DND-41 (cell line): ENCODE measurements around the gene ADGRF1.

Experiments used
- ATAC-seq: fragments of 200-7000 bp; cut with Tn5 transposase; 3 replicates; pipeline ENCODE4 v1.9.1; 2021; ENCODE audit warnings: low read depth; ENCODE audit not compliant: insufficient read depth
- DNase-seq: peaks from one replicate; pipeline ENCODE4 v3.0.0-alpha.2; 2020
- H2AFZ ChIP-seq: 2 replicates; pipeline ENCODE4 v1.6.0; 2012; ENCODE audit warnings: low read depth, low read length
- H3K27ac ChIP-seq: 2 replicates; pipeline ENCODE4 v1.5.1; 2012; ENCODE audit warnings: low read length, inconsistent platforms
- H3K27me3 ChIP-seq: fragments of 200-600 bp; sonication (generic); 2 replicates; pipeline ENCODE4 v1.6.0; 2012; ENCODE audit warnings: low read length, mild to moderate bottlenecking, inconsistent platforms; ENCODE audit not compliant: insufficient read depth, poor library complexity
- H3K36me3 ChIP-seq: 2 replicates; pipeline ENCODE4 v1.5.1; 2012; ENCODE audit warnings: low read length, inconsistent platforms; ENCODE audit not compliant: insufficient read depth
- H3K4me1 ChIP-seq: 2 replicates; pipeline ENCODE4 v1.5.1; 2012; ENCODE audit warnings: mild to moderate bottlenecking, low read length; ENCODE audit not compliant: insufficient read depth
- H3K4me2 ChIP-seq: 2 replicates; pipeline ENCODE4 v1.6.0; 2012; ENCODE audit warnings: mild to moderate bottlenecking, moderate library complexity, low read length, inconsistent platforms; ENCODE audit not compliant: insufficient read depth
- H3K4me3 ChIP-seq, 2 experiments: fragments of 200-600 bp in 1 of 2; shearing (Covaris generic) in 1 of 2; 2 replicates each; pipeline ENCODE4 v1.5.1; 2012 to 2016; ENCODE audit warnings: inconsistent platforms in 2 of 2, low read length in 2 of 2, mild to moderate bottlenecking in 2 of 2, low read depth in 1 of 2, moderate library complexity in 1 of 2
- H3K79me2 ChIP-seq: 2 replicates; pipeline ENCODE4 v1.6.0; 2012; ENCODE audit warnings: low read length, inconsistent platforms; ENCODE audit not compliant: insufficient read depth
- H3K9ac ChIP-seq: 2 replicates; pipeline ENCODE4 v1.6.0; 2012; ENCODE audit warnings: low read depth, mild to moderate bottlenecking, inconsistent platforms, low read length, moderate library complexity
- H3K9me3 ChIP-seq: 2 replicates; pipeline ENCODE4 v1.5.1; 2012; ENCODE audit warnings: low read length, moderate library complexity, mild to moderate bottlenecking, inconsistent platforms; ENCODE audit not compliant: insufficient read depth, severe bottlenecking
- H4K20me1 ChIP-seq: 2 replicates; pipeline ENCODE4 v1.6.0; 2012; ENCODE audit warnings: low read length; ENCODE audit not compliant: insufficient read depth
- EZH2 ChIP-seq: IDR thresholded peaks from 3 replicates; pipeline ENCODE4 v1.6.1; 2012; ENCODE audit warnings: borderline replicate concordance, low read depth, mild to moderate bottlenecking, moderate library complexity, low read length, inconsistent platforms; ENCODE audit not compliant: severe bottlenecking
- TF ChIP-seq, protein P1 (sequence below): IDR thresholded peaks from 2 replicates; pipeline ENCODE4 v1.5.1; 2012; ENCODE audit warnings: borderline replicate concordance, low read length, moderate library complexity, mild to moderate bottlenecking; ENCODE audit not compliant: poor library complexity, severe bottlenecking; ENCODE audit errors: extremely low read depth

ADGRF1 gene

DNA sequence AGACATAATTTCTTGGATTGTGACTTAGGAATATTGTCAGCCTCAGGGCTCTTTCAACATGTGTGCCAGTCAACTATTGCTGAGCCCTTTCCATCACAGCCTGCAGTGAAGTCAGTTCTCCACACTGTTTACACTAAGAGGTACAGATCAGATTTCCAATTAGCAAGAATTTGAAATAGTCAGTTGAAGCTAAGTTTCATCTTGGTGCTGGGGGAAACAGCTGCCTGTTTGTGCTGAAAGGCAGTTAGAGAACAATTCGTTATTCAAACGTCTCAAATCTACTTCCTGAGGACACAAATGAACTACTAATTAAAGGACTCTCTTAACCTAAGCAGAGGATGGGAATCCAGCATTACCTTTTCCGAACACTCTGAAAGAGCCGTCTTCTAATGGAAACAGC lies 25.9 kb downstream of the ADGRF1 start:
- no peak for ATAC-seq
- Histone ChIP-seq H2AFZ (no peak overlapping the region), H4K20me1 (no peaks in the 10 kb centered on the region), H3K27me3 (no peaks in the 10 kb centered on the region), H3K79me2 (no peaks in the 10 kb centered on the region), H3K4me3 (no peak overlapping the region), H3K4me1 (no peaks in the 10 kb centered on the region), H3K36me3 (no peaks in the 10 kb centered on the region), H3K4me2 (no peak overlapping the region), H3K9ac (no peak overlapping the region), H3K27ac (no peak overlapping the region), H3K9me3 (no peaks in the 10 kb centered on the region)
- no peak for TF ChIP-seq EZH2
- TF ChIP-seq, protein P1, sequence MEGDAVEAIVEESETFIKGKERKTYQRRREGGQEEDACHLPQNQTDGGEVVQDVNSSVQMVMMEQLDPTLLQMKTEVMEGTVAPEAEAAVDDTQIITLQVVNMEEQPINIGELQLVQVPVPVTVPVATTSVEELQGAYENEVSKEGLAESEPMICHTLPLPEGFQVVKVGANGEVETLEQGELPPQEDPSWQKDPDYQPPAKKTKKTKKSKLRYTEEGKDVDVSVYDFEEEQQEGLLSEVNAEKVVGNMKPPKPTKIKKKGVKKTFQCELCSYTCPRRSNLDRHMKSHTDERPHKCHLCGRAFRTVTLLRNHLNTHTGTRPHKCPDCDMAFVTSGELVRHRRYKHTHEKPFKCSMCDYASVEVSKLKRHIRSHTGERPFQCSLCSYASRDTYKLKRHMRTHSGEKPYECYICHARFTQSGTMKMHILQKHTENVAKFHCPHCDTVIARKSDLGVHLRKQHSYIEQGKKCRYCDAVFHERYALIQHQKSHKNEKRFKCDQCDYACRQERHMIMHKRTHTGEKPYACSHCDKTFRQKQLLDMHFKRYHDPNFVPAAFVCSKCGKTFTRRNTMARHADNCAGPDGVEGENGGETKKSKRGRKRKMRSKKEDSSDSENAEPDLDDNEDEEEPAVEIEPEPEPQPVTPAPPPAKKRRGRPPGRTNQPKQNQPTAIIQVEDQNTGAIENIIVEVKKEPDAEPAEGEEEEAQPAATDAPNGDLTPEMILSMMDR = no peak
- no peak for DNase-seq

DNA sequence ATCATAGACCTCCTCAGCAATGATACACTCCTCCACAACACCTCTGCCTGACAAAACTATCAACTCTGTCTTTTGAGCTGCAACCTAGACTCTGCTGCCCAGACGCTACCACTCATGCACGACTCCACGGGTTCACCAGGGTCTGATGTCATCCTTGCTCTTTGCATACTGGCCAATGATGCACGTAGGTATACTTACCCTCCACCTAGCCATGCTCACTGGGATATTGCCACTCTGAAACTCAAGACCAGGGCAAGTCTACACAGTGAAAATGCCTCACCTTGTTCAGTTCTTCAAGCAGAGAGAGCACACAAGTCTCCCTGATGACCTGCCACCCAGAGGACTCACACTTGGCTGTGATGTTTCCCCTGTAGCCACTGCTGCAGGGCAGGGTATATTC lies 27.7 kb downstream of the ADGRF1 start:
- Histone ChIP-seq H3K9me3 (no peaks in the 10 kb centered on the region), H2AFZ (no peak overlapping the region), H3K9ac (no peak overlapping the region), H3K27ac (no peak overlapping the region), H3K27me3 (no peaks in the 10 kb centered on the region), H3K79me2 (no peaks in the 10 kb centered on the region), H3K36me3 (no peaks in the 10 kb centered on the region), H3K4me1 (no peaks in the 10 kb centered on the region), H3K4me2 (no peak overlapping the region), H3K4me3 (no peak overlapping the region), H4K20me1 (no peaks in the 10 kb centered on the region)
- TF ChIP-seq, protein P1 = no peak
- no peak for TF ChIP-seq EZH2
- ATAC-seq = no peak
- DNase-seq = no peak

DNA sequence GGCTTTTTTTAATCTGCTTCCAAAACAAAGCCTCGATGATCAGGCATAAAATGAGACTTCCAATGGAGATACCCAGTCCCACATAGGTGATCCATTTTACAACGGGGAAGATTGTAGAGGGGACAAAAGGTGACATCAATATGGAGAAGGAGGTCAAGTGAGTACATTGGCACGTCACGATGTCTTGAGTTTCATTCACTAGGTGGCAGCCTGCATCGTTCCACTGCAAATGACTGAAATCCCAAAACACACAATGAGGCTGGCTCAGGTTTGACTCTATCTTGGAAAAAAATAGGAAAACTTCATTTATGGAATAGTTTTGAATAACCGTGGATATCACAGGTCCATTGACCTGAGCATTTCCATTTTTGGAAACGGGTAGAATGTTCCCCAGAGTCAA lies 32.5 kb downstream of the ADGRF1 start:
- Histone ChIP-seq H4K20me1 (no peaks in the 10 kb centered on the region), H3K4me3 (no peak overlapping the region), H3K9me3 (no peaks in the 10 kb centered on the region), H3K79me2 (no peaks in the 10 kb centered on the region), H2AFZ (no peak overlapping the region), H3K27me3 (no peaks in the 10 kb centered on the region), H3K36me3 (no peaks in the 10 kb centered on the region), H3K4me2 (no peak overlapping the region), H3K9ac (no peak overlapping the region), H3K4me1 (no peaks in the 10 kb centered on the region), H3K27ac (no peak overlapping the region)
- ATAC-seq (no peak), DNase-seq (no peak)
- no peak for TF ChIP-seq EZH2
- TF ChIP-seq, protein P1 = no peak

DNA sequence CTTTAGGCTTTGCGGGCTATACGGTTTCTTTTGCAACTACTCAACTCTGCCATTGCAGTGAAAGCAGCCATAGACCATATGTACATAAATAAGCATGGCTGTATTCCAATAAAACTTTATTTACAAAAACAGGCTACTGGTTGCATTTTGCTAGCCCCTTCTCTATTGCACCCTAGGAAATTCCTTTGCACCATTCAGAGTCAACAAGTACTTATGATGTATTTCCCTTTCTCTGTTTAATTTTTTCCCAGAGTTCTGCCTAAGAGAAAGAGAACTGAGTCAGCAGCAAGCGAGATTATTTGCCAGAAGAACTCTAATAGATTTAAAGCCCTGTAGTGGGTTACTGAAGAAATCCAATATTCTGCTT lies 33.8 kb downstream of the ADGRF1 start:
- H3K27ac ChIP-seq = no peak overlapping the region
- no peaks in the 10 kb centered on the region for H3K9me3 ChIP-seq
- no peak for DNase-seq
- H3K79me2 ChIP-seq = no peaks in the 10 kb centered on the region
- no peak overlapping the region for H3K4me3 ChIP-seq
- no peaks in the 10 kb centered on the region for H3K36me3 ChIP-seq
- no peak for TF ChIP-seq EZH2
- TF ChIP-seq, protein P1 = no peak
- ATAC-seq = no peak
- H2AFZ ChIP-seq = no peak overlapping the region
- H4K20me1 ChIP-seq = no peaks in the 10 kb centered on the region
- no peak overlapping the region for H3K9ac ChIP-seq
- H3K27me3 ChIP-seq = no peaks in the 10 kb centered on the region
- no peak overlapping the region for H3K4me2 ChIP-seq
- H3K4me1 ChIP-seq = no peaks in the 10 kb centered on the region
